Lung (tissue), 12 donors: ENCODE measurements around the gene KLHL25. TPM values are rescaled to one million over a fixed set of nuclear protein-coding genes. Genes with fewer than 3 reads are reported as not detected.

Experiments
- ATAC-seq: fragments of 200-7000 bp; cut with Tn5 transposase; one replicate; pipeline ENCODE4 v1.9.1; 2020; ENCODE audit warnings: moderate number of reproducible peaks; ENCODE audit not compliant: insufficient read depth, low FRiP score
- DNase-seq, 3 donors: peaks; one replicate each; pipeline ENCODE4 v3.0.0-alpha.2; 2013 to 2017
- H3K27ac ChIP-seq, 2 donors: one replicate each; pipeline ENCODE4 v1.5.1; 2013; ENCODE audit warnings: mild to moderate bottlenecking in 2 of 2, moderate library complexity in 2 of 2, control low read depth in 1 of 2, inconsistent platforms in 1 of 2, low read depth in 1 of 2, low read length in 1 of 2
- H3K27me3 ChIP-seq, 3 donors: one replicate each; pipeline ENCODE4 v1.5.1; 2013; ENCODE audit warnings: low read length in 2 of 3; ENCODE audit not compliant: control insufficient read depth in 3 of 3, insufficient read depth in 3 of 3
- H3K36me3 ChIP-seq, 4 donors: one replicate each; pipeline ENCODE4 v1.5.1; 2013; ENCODE audit warnings: low read length in 4 of 4, mild to moderate bottlenecking in 1 of 4, moderate library complexity in 1 of 4; ENCODE audit not compliant: control insufficient read depth in 4 of 4, insufficient read depth in 4 of 4
- H3K4me1 ChIP-seq, 5 donors: one replicate each; pipeline ENCODE4 v1.5.1; 2013; ENCODE audit warnings: low read length in 5 of 5, mild to moderate bottlenecking in 2 of 5, moderate library complexity in 1 of 5; ENCODE audit not compliant: control insufficient read depth in 5 of 5, insufficient read depth in 5 of 5
- H3K4me3 ChIP-seq: one replicate; pipeline ENCODE4 v1.5.1; 2013; ENCODE audit warnings: mild to moderate bottlenecking, control low read depth, moderate library complexity
- H3K9ac ChIP-seq, 2 donors: one replicate each; pipeline ENCODE4 v1.5.1; 2013; ENCODE audit warnings: low read length in 2 of 2, control low read depth in 1 of 2; ENCODE audit not compliant: insufficient read depth in 1 of 2
- H3K9me3 ChIP-seq, 4 donors: one replicate each; pipeline ENCODE4 v1.5.1; 2013; ENCODE audit warnings: low read length in 3 of 4, mild to moderate bottlenecking in 1 of 4, moderate library complexity in 1 of 4; ENCODE audit not compliant: control insufficient read depth in 4 of 4, insufficient read depth in 3 of 4
- CTCF ChIP-seq: IDR thresholded peaks from 2 replicates; pipeline ENCODE4 v1.5.1; 2012; ENCODE audit warnings: mild to moderate bottlenecking; ENCODE audit errors: control extremely low read depth, extremely low read depth
- WGBS, 2 donors: extraction: QIAGEN DNeasy Blood & Tissue Kit; methylation state at CpG; one replicate each; pipeline ENCODE4 v1.1.7; 2013; 5-methylcytosine and 5-hydroxymethylcytosine counted together
- polyA plus RNA-seq, 2 donors: library from polyadenylated mRNA; stranded (reverse); fragments of 200-250 nt; gene quantifications; one replicate each; pipeline ENCODE4 v1.2.1, GENCODE V29; 2013
- total RNA-seq, 2 donors: library from RNA; depleted of rRNA in 1 of 2; stranded (reverse); fragments of >200 nt in 1 of 2; gene quantifications; one replicate each; pipeline ENCODE4 v1.2.1, GENCODE V29; 2014 to 2021
- donor health status: control.
- donor health status: control.
- donor health status: Bipolar disorder and iron deficiency.
- donor health status: healthy.
- donor health status: DM: yes; HTN: yes; CAD: no.

KLHL25 gene
- total and polyA plus RNA-seq, 4 donors: 3.0 to 9.2 (median 7.1) TPM

- no peak for DNase-seq
- Histone ChIP-seq H3K27me3 (no peaks in the 10 kb centered on the region), H3K36me3 (peaks cover 0 to 4% (median 1%) of the 10 kb centered on the region in 4 donors), H3K9ac (peak overlapping the region in 1 of 2 donors; percentile 33), H3K27ac (peak overlapping the region in 1 of 2 donors; percentile 78), H3K4me3 (no peak overlapping the region), H3K4me1 (peaks cover 0 to 23% (median 18%) of the 10 kb centered on the region in 5 donors), H3K9me3 (no peaks in the 10 kb centered on the region)
- WGBS, 2 donors: 92% methylated on average over 9 of the region's 9 CpGs
- no peak for ATAC-seq
- TF ChIP-seq CTCF: no peak
Observed at GRCh38 chr15:85772668-85773067, 22.1 kb downstream of the KLHL25 start.

GRCh38 chr15:85771781-85772445, 22.8 kb downstream of the KLHL25 start:
- Histone ChIP-seq H3K9me3 (no peaks in the 10 kb centered on the region), H3K36me3 (peaks cover 0 to 7% (median 1%) of the 10 kb centered on the region in 4 donors), H3K27me3 (no peaks in the 10 kb centered on the region), H3K9ac (peak overlapping the region in 1 of 2 donors; percentile 33), H3K27ac (peak overlapping the region in 1 of 2 donors; percentile 83), H3K4me1 (peaks cover 0 to 21% (median 18%) of the 10 kb centered on the region in 5 donors), H3K4me3 (no peak overlapping the region)
- ATAC-seq (peak; percentile 44), DNase-seq (peak; percentile 79 to 89 (median 84))
- TF ChIP-seq CTCF: no peak
- 46 to 56% methylated on average over 13 of the region's 13 CpGs for WGBS, 2 donors

- ATAC-seq: no peak
- peak in 1 of 3 donors; percentile 46 for DNase-seq
- peaks cover 0 to 21% (median 18%) of the 10 kb centered on the region in 5 donors for H3K4me1 ChIP-seq
- H3K9ac ChIP-seq: no peak overlapping the region
- H3K36me3 ChIP-seq: peaks cover 0 to 7% (median 1%) of the 10 kb centered on the region in 4 donors
- H3K9me3 ChIP-seq: no peaks in the 10 kb centered on the region
- 74 to 79% methylated on average over 5 of the region's 5 CpGs for WGBS, 2 donors
- no peak for TF ChIP-seq CTCF
- no peaks in the 10 kb centered on the region for H3K27me3 ChIP-seq
- no peak overlapping the region for H3K4me3 ChIP-seq
- H3K27ac ChIP-seq: peak overlapping the region in 1 of 2 donors; percentile 83
Observed at GRCh38 chr15:85771271-85771670, 23.5 kb downstream of the KLHL25 start.
